HEK293T (cell line): ENCODE results near the gene SCAF11.

Experiments
- CTCF ChIA-PET: fragments of 350-600 bp; formaldehyde crosslinking; extraction: SDS; loops from one replicate; lab custom pipeline; 2021; ENCODE audit warnings: antibody characterized with exemption, inconsistent platforms; lab: Yijun Ruan, JAX
- POLR2A ChIA-PET: fragments of 350-600 bp; formaldehyde crosslinking; extraction: SDS; loops from one replicate; lab custom pipeline; 2020; ENCODE audit warnings: antibody characterized with exemption, inconsistent platforms; lab: Yijun Ruan, JAX
- DNase-seq: peaks from one replicate; pipeline ENCODE4 v3.0.0; 2012; ENCODE audit warnings: mixed read lengths; ENCODE audit errors: extremely low spot score
- ARNT ChIP-seq: fragments of 450-650 bp; IDR thresholded peaks from 2 replicates; pipeline ENCODE4 v1.6.1; 2017; ENCODE audit warnings: mild to moderate bottlenecking
- BHLHE40 ChIP-seq: fragments of 450-650 bp; IDR thresholded peaks from 2 replicates; pipeline ENCODE4 v1.6.1; 2016; ENCODE audit warnings: mild to moderate bottlenecking, moderate library complexity, borderline replicate concordance
- CTBP1 ChIP-seq: fragments of 450-650 bp; IDR thresholded peaks from 2 replicates; pipeline ENCODE4 v1.6.1; 2016; ENCODE audit warnings: borderline replicate concordance
- ELF4 ChIP-seq: fragments of 450-650 bp; IDR thresholded peaks from 2 replicates; pipeline ENCODE4 v1.6.1; 2017; ENCODE audit warnings: antibody characterized with exemption
- FOXA1 ChIP-seq: fragments of 450-650 bp; IDR thresholded peaks from 2 replicates; pipeline ENCODE4 v1.6.1; 2016; ENCODE audit warnings: mild to moderate bottlenecking
- FOXK2 ChIP-seq: fragments of 450-650 bp; IDR thresholded peaks from 2 replicates; pipeline ENCODE4 v1.6.1; 2016; ENCODE audit warnings: mild to moderate bottlenecking
- FOXM1 ChIP-seq: fragments of 450-650 bp; IDR thresholded peaks from 2 replicates; pipeline ENCODE4 v1.6.1; 2017; ENCODE audit warnings: mild to moderate bottlenecking, borderline replicate concordance
- HDGF ChIP-seq: fragments of 450-650 bp; IDR thresholded peaks from 2 replicates; pipeline ENCODE4 v1.6.1; 2017; ENCODE audit warnings: antibody characterized with exemption, borderline replicate concordance
- L3MBTL2 ChIP-seq: fragments of 450-650 bp; conservative IDR thresholded peaks from 2 replicates; pipeline ENCODE4 v1.6.1; 2016; ENCODE audit warnings: mild to moderate bottlenecking
- LEF1 ChIP-seq: fragments of 450-650 bp; IDR thresholded peaks from 2 replicates; pipeline ENCODE4 v1.6.1; 2017; ENCODE audit warnings: mild to moderate bottlenecking, borderline replicate concordance
- NFRKB ChIP-seq: fragments of 450-650 bp; IDR thresholded peaks from 2 replicates; pipeline ENCODE4 v1.6.1; 2016; ENCODE audit warnings: mild to moderate bottlenecking, moderate library complexity
- PKNOX1 ChIP-seq: fragments of 450-650 bp; IDR thresholded peaks from 2 replicates; pipeline ENCODE4 v1.6.1; 2016
- SP1 ChIP-seq: fragments of 450-650 bp; IDR thresholded peaks from 2 replicates; pipeline ENCODE4 v1.6.1; 2017
- SUZ12 ChIP-seq: fragments of 450-650 bp; IDR thresholded peaks from 2 replicates; pipeline ENCODE4 v1.6.1; 2016; ENCODE audit warnings: mild to moderate bottlenecking
- TARDBP ChIP-seq: fragments of 450-650 bp; IDR thresholded peaks from 2 replicates; pipeline ENCODE4 v1.6.1; 2016
- ZNF384 ChIP-seq: fragments of 450-650 bp; IDR thresholded peaks from 2 replicates; pipeline ENCODE4 v1.6.1; 2016

SCAF11 gene

GRCh38 chr12:45883187-45883586 lies 107.2 kb downstream of the SCAF11 start:
- CTCF ChIA-PET = no interaction called here
- no peak for TF ChIP-seq SUZ12
- TF ChIP-seq ARNT = no peak
- no peak for TF ChIP-seq BHLHE40
- TF ChIP-seq CTBP1 = no peak
- TF ChIP-seq FOXA1 = no peak
- TF ChIP-seq FOXM1 = no peak
- no peak for TF ChIP-seq L3MBTL2
- no peak for TF ChIP-seq ELF4
- no peak for TF ChIP-seq NFRKB
- no peak for TF ChIP-seq PKNOX1
- no peak for TF ChIP-seq LEF1
- TF ChIP-seq ZNF384 = no peak
- POLR2A ChIA-PET = no interaction called here
- DNase-seq = no peak

- DNase-seq = no peak
- POLR2A ChIA-PET = no interaction called here
- CTCF ChIA-PET = no interaction called here
- TF ChIP-seq SUZ12 (no peak), BHLHE40 (no peak), NFRKB (no peak), ELF4 (no peak), FOXA1 (no peak), L3MBTL2 (no peak), ZNF384 (no peak), SP1 (no peak), ARNT (no peak), TARDBP (no peak), FOXK2 (no peak)
Measured at GRCh38 chr12:45880533-45880932, 109.8 kb downstream of the SCAF11 start.

GRCh38 chr12:45879363-45879895 lies 110.9 kb downstream of the SCAF11 start:
- no peak for TF ChIP-seq HDGF
- no peak for TF ChIP-seq CTBP1
- ChIA-PET CTCF (no interaction called here), POLR2A (no interaction called here)
- no peak for DNase-seq

- ChIA-PET CTCF (no interaction called here), POLR2A (no interaction called here)
- TF ChIP-seq TARDBP (no peak), FOXA1 (no peak), FOXK2 (no peak), PKNOX1 (no peak), FOXM1 (no peak), SUZ12 (no peak)
- DNase-seq = no peak
Measured at GRCh38 chr12:45878630-45879255, 111.6 kb downstream of the SCAF11 start.

GRCh38 chr12:45877069-45877468 lies 113.3 kb downstream of the SCAF11 start:
- ChIA-PET POLR2A (no interaction called here), CTCF (no interaction called here)
- TF ChIP-seq SP1 (no peak), L3MBTL2 (no peak), ELF4 (no peak), BHLHE40 (no peak), FOXM1 (no peak), FOXK2 (no peak), SUZ12 (no peak), LEF1 (no peak), ZNF384 (no peak), PKNOX1 (no peak), FOXA1 (no peak), HDGF (no peak)
- DNase-seq = no peak

GRCh38 chr12:45872446-45872845 lies 117.9 kb downstream of the SCAF11 start:
- ChIA-PET POLR2A (no interaction called here), CTCF (no interaction called here)
- DNase-seq = no peak
- TF ChIP-seq ZNF384 (no peak), ELF4 (no peak), FOXA1 (no peak), CTBP1 (no peak), PKNOX1 (no peak), TARDBP (no peak), FOXM1 (no peak), SUZ12 (no peak), HDGF (no peak), BHLHE40 (no peak), SP1 (no peak), LEF1 (no peak), L3MBTL2 (no peak)
